ENCODE results near the gene IFT22. TPM values are rescaled to one million over a fixed set of nuclear protein-coding genes. Genes with fewer than 3 reads are reported as not detected.

IFT22 gene
- total and polyA plus RNA-seq, 2 of the 4 experiments (the other 2 are of a cell fraction): 29.3 to 34.1 TPM

DNA sequence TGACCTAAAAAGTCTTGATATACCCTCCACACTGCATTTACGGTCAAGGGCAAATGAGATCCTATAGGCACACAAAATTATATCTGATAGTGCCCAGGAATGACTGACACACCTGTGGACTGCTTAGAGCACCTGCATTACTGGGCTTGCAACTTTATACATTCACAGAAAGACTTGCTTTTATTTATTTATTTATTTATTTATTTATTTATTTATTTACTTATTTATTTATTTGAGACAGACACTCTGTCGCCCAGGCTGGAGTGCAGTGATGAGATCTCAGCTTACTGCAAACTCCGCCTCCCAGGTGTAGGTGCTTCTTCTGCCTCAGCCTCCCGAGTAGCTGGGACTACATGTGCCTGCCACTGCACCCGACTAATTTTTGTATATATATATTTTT is 6.5 kb upstream of the IFT22 start:
- H3K27me3 ChIP-seq (ENCODE audit: control insufficient read depth, insufficient read depth, low read length): peaks cover 6% of the 10 kb centered on the region
- no peaks in the 10 kb centered on the region for H3K36me3 ChIP-seq (ENCODE audit: control insufficient read depth, insufficient read depth, low read length)
- no peak overlapping the region for H4K8ac ChIP-seq (ENCODE audit: low read depth in 2 of 2, low read length in 2 of 2)
- in situ Hi-C loops (cut with MboI; ENCODE audit: low sequenced_read_pairs): no loop called here
- TF ChIP-seq RFX5 (IDR thresholded peaks at IDR 0.05; ENCODE audit: low read depth, low read length) (no peak), POLR2A (IDR thresholded peaks at IDR 0.05; ENCODE audit: low read depth, low read length) (no peak), FOS (IDR thresholded peaks at IDR 0.05; ENCODE audit: low read depth, low read length) (no peak), SMC3 (IDR thresholded peaks at IDR 0.05; ENCODE audit: low read depth, low read length) (no peak), MAFK (IDR thresholded peaks at IDR 0.05; ENCODE audit: low read depth, low read length) (no peak), BHLHE40 (IDR thresholded peaks at IDR 0.05; ENCODE audit: low read depth, low read length) (no peak), NFE2L2 (IDR thresholded peaks at IDR 0.05; ENCODE audit: low read depth, low read length) (no peak), CEBPB (IDR thresholded peaks at IDR 0.05; ENCODE audit: low read depth, low read length) (no peak), RAD21 (IDR thresholded peaks at IDR 0.05; ENCODE audit: low read length) (no peak), MAZ (IDR thresholded peaks at IDR 0.05; ENCODE audit: borderline replicate concordance, low read depth, low read length) (no peak), CHD1 (IDR thresholded peaks at IDR 0.05; ENCODE audit: low read depth, low read length) (no peak), MXI1 (IDR thresholded peaks at IDR 0.05; ENCODE audit: borderline replicate concordance, low read depth, low read length) (no peak), RCOR1 (IDR thresholded peaks at IDR 0.05; ENCODE audit: insufficient replicate concordance, low read length) (no peak)
- TF ChIP-seq, protein P1, sequence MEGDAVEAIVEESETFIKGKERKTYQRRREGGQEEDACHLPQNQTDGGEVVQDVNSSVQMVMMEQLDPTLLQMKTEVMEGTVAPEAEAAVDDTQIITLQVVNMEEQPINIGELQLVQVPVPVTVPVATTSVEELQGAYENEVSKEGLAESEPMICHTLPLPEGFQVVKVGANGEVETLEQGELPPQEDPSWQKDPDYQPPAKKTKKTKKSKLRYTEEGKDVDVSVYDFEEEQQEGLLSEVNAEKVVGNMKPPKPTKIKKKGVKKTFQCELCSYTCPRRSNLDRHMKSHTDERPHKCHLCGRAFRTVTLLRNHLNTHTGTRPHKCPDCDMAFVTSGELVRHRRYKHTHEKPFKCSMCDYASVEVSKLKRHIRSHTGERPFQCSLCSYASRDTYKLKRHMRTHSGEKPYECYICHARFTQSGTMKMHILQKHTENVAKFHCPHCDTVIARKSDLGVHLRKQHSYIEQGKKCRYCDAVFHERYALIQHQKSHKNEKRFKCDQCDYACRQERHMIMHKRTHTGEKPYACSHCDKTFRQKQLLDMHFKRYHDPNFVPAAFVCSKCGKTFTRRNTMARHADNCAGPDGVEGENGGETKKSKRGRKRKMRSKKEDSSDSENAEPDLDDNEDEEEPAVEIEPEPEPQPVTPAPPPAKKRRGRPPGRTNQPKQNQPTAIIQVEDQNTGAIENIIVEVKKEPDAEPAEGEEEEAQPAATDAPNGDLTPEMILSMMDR (conservative IDR thresholded peaks at IDR 0.05; ENCODE audit: low read depth, low read length): no peak
- TF ChIP-seq, protein P2, sequence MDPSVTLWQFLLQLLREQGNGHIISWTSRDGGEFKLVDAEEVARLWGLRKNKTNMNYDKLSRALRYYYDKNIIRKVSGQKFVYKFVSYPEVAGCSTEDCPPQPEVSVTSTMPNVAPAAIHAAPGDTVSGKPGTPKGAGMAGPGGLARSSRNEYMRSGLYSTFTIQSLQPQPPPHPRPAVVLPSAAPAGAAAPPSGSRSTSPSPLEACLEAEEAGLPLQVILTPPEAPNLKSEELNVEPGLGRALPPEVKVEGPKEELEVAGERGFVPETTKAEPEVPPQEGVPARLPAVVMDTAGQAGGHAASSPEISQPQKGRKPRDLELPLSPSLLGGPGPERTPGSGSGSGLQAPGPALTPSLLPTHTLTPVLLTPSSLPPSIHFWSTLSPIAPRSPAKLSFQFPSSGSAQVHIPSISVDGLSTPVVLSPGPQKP (IDR thresholded peaks at IDR 0.05; ENCODE audit: borderline replicate concordance, low read depth, low read length): no peak
- TF ChIP-seq, protein P3, sequence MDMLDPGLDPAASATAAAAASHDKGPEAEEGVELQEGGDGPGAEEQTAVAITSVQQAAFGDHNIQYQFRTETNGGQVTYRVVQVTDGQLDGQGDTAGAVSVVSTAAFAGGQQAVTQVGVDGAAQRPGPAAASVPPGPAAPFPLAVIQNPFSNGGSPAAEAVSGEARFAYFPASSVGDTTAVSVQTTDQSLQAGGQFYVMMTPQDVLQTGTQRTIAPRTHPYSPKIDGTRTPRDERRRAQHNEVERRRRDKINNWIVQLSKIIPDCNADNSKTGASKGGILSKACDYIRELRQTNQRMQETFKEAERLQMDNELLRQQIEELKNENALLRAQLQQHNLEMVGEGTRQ (IDR thresholded peaks at IDR 0.05; ENCODE audit: low read depth, low read length): no peak
- no CpG with 5 or more reads among the region's 5 CpGs for WGBS, 2 experiments (ENCODE audit: extremely low coverage in 2 of 2, insufficient read length in 1 of 2)
- H3K4ac ChIP-seq (ENCODE audit: low read depth, low read length): no peak overlapping the region
- H3K4me3 ChIP-seq (ENCODE audit: insufficient read depth, low read depth, low read length): no peak overlapping the region
- H4K20me1 ChIP-seq (ENCODE audit: insufficient read depth, low read length): no peaks in the 10 kb centered on the region
- no peak overlapping the region for H3K23ac ChIP-seq (ENCODE audit: low read depth, low read length)
- H3K18ac ChIP-seq (ENCODE audit: low read depth, low read length): no peak overlapping the region
- no peaks in the 10 kb centered on the region for H3K9me1 ChIP-seq (ENCODE audit: insufficient read depth, low read length)
- intact Hi-C loops (cut with micrococcal nuclease): no loop called here
- no peak overlapping the region for H2BK20ac ChIP-seq (ENCODE audit: low read depth, low read length)
- no peak overlapping the region for H4K5ac ChIP-seq (ENCODE audit: low read depth, low read length)
- H3K9ac ChIP-seq (ENCODE audit: low read depth, low read length): no peak overlapping the region
- no peak for ATAC-seq (ENCODE audit: low read depth)
- CTCF ChIA-PET: no interaction called here
- H2BK120ac ChIP-seq (ENCODE audit: low read depth, low read length): no peak overlapping the region
- H3K4me2 ChIP-seq (ENCODE audit: low read depth, low read length): no peak overlapping the region
- H2BK5ac ChIP-seq (ENCODE audit: low read depth, low read length, poor library complexity, severe bottlenecking): no peak overlapping the region
- H2AK9ac ChIP-seq (replicated peaks; ENCODE audit: low read depth, low read length, poor library complexity): no peak overlapping the region
- BruUV-seq (replicated peaks): no TSS peak
- no peak overlapping the region for H3K27ac ChIP-seq (ENCODE audit: insufficient read depth, low read length)
- DNase-seq: no peak
- dilution Hi-C loops (cut with HindIII; ENCODE audit: low sequenced_read_pairs, unreplicated experiment): no loop called here
- H3K79me1 ChIP-seq (ENCODE audit: low read depth in 1 of 2, low read length in 2 of 2): no peaks in the 10 kb centered on the region
- no peak overlapping the region for H2AK5ac ChIP-seq (ENCODE audit: low read depth, low read length)
- H3K9me3 ChIP-seq (ENCODE audit: control insufficient read depth, insufficient read depth, low read length): no peaks in the 10 kb centered on the region
- H3K14ac ChIP-seq (replicated peaks; ENCODE audit: low read depth, low read length): no peak overlapping the region
- H3K4me1 ChIP-seq (ENCODE audit: control insufficient read depth, insufficient read depth, low read length): no peaks in the 10 kb centered on the region
- POLR2A ChIA-PET (ENCODE audit: unreplicated experiment): no interaction called here
- no peak overlapping the region for H2BK15ac ChIP-seq (ENCODE audit: low read depth, low read length)
- H3K56ac ChIP-seq (ENCODE audit: extremely low read depth, insufficient read depth, low read length): no peak overlapping the region
- H4K91ac ChIP-seq (ENCODE audit: insufficient read depth, low read depth, low read length): no peak overlapping the region
- H2AFZ ChIP-seq (replicated peaks; ENCODE audit: low read length, poor library complexity): no peak overlapping the region
